HepG2 (cell line): ENCODE measurements around the gene PNKD. TPM values are rescaled to one million over a fixed set of nuclear protein-coding genes. Genes with fewer than 3 reads are reported as not detected.
A peak's percentile ranks its signal among the peaks of the same experiment; 100 is the strongest.

Experiments
- DMAP1 ChIP-seq: IDR thresholded peaks from 2 replicates; pipeline ENCODE4 v1.6.1; 2016
- HDAC1 ChIP-seq: sonication (generic); formaldehyde crosslinking; IDR thresholded peaks from 2 replicates; pipeline ENCODE4 v1.5.1; 2020; ENCODE audit warnings: mild to moderate bottlenecking, missing genetic modification reagents
- MATR3 ChIP-seq: sonication (generic); formaldehyde crosslinking; IDR thresholded peaks from 2 replicates; pipeline ENCODE4 v1.4.0; 2020; ENCODE audit warnings: missing genetic modification reagents
- NFYB ChIP-seq: sonication (generic); formaldehyde crosslinking; IDR thresholded peaks from 2 replicates; pipeline ENCODE4 v1.4.0; 2020; ENCODE audit warnings: missing genetic modification reagents
- RCOR2 ChIP-seq: IDR thresholded peaks from 2 replicates; pipeline ENCODE4 v1.6.1; 2016; ENCODE audit warnings: missing biosample characterization, missing genetic modification reagents
- ZNF329 ChIP-seq: sonication (generic); formaldehyde crosslinking; IDR thresholded peaks from 2 replicates; pipeline ENCODE4 v1.9.0; 2021; ENCODE audit warnings: low read depth, mild to moderate bottlenecking, missing genetic modification reagents
- ZNF333 ChIP-seq: sonication (generic); formaldehyde crosslinking; IDR thresholded peaks from 2 replicates; pipeline ENCODE4 v1.4.0; 2020; ENCODE audit warnings: mild to moderate bottlenecking, missing genetic modification reagents, borderline replicate concordance
- polyA plus RNA-seq, 8 experiments: library from polyadenylated mRNA; depleted of rRNA in 3 of 8; stranded (reverse) in 7 of 8; unstranded in 1 of 8; fragments of >200 nt; fragmentation: Illumina TruSeq in 4 of 8; extraction: Trizol in 4 of 8; gene quantifications; 2 replicates each; pipeline versions ENCODE4 v1.2.1 to v1.2.3, GENCODE V29; 2011 to 2016; ENCODE audit warnings: low read depth in 4 of 8, missing spikeins in 1 of 8, mixed read lengths in 1 of 8; ENCODE audit not compliant: insufficient read depth in 1 of 8
- total RNA-seq, 5 experiments: library from RNA; depleted of rRNA; stranded (reverse); fragments of >200 nt; fragmentation: Illumina TruSeq; extraction: Trizol; gene quantifications; 2 replicates each; pipeline ENCODE4 v1.2.3, GENCODE V29; 2016; ENCODE audit warnings: low read depth in 1 of 5
- TF ChIP-seq, protein P1 (sequence below): fragments of 450-650 bp; IDR thresholded peaks from 2 replicates; pipeline ENCODE4 v1.6.1; 2017; ENCODE audit warnings: mild to moderate bottlenecking
- TF ChIP-seq, protein P2 (sequence below): sonication (generic); formaldehyde crosslinking; IDR thresholded peaks from 2 replicates; pipeline ENCODE4 v1.9.0; 2021; ENCODE audit warnings: missing genetic modification reagents, borderline replicate concordance
- TF ChIP-seq, protein P3 (sequence below): conservative IDR thresholded peaks from 2 replicates; pipeline ENCODE4 v1.6.1; 2018; ENCODE audit warnings: missing genetic modification reagents
- TF ChIP-seq, protein P4 (sequence below): sonication (generic); formaldehyde crosslinking; IDR thresholded peaks from 2 replicates; pipeline ENCODE4 v1.9.0; 2022; ENCODE audit warnings: low read depth, missing genetic modification reagents
- TF ChIP-seq, protein P5 (sequence below): sonication (generic); formaldehyde crosslinking; IDR thresholded peaks from 2 replicates; pipeline ENCODE4 v1.5.0; 2020; ENCODE audit warnings: missing genetic modification reagents
- TF ChIP-seq, protein P6 (sequence below): sonication (generic); formaldehyde crosslinking; IDR thresholded peaks from 2 replicates; pipeline ENCODE4 v1.5.1; 2020; ENCODE audit warnings: mild to moderate bottlenecking, moderate library complexity, missing genetic modification reagents
- TF ChIP-seq, protein P7 (sequence below): sonication (generic); formaldehyde crosslinking; IDR thresholded peaks from 2 replicates; pipeline ENCODE4 v1.8.0; 2022; ENCODE audit warnings: mild to moderate bottlenecking, missing genetic modification reagents, moderate library complexity

PNKD gene
- total and polyA plus RNA-seq, 2 of the 13 experiments (the other 11 are each of a cell fraction or from before 2014, with no cell fraction given): 55.9 to 80.4 TPM

DNA sequence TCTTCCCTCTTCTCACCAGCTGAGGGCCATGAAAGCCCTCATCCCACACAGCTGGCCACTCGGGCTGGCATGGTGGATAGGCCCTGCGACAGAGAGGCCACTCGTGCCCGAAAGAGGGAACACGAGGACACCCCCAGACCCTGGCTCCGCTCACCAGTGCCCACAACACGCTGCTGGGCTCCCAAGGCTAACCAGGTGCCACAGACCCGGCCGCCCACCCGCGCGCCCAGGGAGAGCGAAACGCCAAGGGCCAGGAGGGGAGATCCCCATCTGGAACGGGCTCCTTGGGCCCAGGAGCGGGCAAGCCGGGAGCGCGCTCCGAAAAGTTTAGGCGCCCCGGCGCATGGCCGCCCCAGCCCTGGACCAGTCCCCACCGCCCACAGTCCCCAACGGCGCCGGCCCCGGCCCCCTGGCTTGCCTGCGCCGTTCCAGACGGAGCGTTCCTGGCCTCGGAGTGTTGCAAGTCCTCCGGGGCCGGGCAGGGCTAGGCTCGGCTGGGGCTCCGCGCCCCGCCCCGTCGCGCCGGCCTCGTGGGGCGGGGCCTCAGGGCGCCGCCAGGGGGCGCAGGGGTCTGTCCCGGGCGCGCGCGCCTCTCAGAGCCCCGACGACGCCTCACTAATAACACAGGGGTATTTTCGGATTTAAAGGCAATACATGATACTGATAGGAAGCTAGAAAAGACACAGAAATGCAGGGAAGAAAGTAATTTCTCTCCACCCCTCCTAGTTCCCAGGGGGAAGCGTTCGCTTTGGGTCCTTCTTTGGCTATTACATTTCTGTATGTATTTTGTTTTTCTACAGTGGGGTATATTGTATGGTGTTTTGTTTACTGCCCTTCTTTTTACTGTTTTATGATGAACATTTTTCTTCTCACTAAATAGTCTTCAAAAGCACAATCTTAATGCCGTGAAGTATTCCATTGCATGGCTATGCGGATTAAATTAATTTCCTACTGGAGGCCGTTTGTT, 22.0 kb downstream of the PNKD start, which contains the start of gene TMBIM1 (continued):
- TF ChIP-seq, protein P1, sequence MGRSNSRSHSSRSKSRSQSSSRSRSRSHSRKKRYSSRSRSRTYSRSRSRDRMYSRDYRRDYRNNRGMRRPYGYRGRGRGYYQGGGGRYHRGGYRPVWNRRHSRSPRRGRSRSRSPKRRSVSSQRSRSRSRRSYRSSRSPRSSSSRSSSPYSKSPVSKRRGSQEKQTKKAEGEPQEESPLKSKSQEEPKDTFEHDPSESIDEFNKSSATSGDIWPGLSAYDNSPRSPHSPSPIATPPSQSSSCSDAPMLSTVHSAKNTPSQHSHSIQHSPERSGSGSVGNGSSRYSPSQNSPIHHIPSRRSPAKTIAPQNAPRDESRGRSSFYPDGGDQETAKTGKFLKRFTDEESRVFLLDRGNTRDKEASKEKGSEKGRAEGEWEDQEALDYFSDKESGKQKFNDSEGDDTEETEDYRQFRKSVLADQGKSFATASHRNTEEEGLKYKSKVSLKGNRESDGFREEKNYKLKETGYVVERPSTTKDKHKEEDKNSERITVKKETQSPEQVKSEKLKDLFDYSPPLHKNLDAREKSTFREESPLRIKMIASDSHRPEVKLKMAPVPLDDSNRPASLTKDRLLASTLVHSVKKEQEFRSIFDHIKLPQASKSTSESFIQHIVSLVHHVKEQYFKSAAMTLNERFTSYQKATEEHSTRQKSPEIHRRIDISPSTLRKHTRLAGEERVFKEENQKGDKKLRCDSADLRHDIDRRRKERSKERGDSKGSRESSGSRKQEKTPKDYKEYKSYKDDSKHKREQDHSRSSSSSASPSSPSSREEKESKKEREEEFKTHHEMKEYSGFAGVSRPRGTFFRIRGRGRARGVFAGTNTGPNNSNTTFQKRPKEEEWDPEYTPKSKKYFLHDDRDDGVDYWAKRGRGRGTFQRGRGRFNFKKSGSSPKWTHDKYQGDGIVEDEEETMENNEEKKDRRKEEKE: no peak
- no peak for TF ChIP-seq RCOR2
- TF ChIP-seq, protein P2, sequence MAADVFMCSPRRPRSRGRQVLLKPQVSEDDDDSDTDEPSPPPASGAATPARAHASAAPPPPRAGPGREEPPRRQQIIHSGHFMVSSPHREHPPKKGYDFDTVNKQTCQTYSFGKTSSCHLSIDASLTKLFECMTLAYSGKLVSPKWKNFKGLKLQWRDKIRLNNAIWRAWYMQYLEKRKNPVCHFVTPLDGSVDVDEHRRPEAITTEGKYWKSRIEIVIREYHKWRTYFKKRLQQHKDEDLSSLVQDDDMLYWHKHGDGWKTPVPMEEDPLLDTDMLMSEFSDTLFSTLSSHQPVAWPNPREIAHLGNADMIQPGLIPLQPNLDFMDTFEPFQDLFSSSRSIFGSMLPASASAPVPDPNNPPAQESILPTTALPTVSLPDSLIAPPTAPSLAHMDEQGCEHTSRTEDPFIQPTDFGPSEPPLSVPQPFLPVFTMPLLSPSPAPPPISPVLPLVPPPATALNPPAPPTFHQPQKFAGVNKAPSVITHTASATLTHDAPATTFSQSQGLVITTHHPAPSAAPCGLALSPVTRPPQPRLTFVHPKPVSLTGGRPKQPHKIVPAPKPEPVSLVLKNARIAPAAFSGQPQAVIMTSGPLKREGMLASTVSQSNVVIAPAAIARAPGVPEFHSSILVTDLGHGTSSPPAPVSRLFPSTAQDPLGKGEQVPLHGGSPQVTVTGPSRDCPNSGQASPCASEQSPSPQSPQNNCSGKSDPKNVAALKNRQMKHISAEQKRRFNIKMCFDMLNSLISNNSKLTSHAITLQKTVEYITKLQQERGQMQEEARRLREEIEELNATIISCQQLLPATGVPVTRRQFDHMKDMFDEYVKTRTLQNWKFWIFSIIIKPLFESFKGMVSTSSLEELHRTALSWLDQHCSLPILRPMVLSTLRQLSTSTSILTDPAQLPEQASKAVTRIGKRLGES (CRISPR knock-in tag): no peak
- peak; percentile 65 for TF ChIP-seq DMAP1 (CRISPR knock-in tag)
- TF ChIP-seq, protein P3, sequence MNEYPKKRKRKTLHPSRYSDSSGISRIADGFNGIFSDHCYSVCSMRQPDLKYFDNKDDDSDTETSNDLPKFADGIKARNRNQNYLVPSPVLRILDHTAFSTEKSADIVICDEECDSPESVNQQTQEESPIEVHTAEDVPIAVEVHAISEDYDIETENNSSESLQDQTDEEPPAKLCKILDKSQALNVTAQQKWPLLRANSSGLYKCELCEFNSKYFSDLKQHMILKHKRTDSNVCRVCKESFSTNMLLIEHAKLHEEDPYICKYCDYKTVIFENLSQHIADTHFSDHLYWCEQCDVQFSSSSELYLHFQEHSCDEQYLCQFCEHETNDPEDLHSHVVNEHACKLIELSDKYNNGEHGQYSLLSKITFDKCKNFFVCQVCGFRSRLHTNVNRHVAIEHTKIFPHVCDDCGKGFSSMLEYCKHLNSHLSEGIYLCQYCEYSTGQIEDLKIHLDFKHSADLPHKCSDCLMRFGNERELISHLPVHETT: no peak
- TF ChIP-seq, protein P4, sequence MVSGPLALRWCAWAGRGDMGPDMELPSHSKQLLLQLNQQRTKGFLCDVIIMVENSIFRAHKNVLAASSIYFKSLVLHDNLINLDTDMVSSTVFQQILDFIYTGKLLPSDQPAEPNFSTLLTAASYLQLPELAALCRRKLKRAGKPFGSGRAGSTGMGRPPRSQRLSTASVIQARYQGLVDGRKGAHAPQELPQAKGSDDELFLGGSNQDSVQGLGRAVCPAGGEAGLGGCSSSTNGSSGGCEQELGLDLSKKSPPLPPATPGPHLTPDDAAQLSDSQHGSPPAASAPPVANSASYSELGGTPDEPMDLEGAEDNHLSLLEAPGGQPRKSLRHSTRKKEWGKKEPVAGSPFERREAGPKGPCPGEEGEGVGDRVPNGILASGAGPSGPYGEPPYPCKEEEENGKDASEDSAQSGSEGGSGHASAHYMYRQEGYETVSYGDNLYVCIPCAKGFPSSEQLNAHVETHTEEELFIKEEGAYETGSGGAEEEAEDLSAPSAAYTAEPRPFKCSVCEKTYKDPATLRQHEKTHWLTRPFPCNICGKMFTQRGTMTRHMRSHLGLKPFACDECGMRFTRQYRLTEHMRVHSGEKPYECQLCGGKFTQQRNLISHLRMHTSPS (CRISPR knock-in tag): 0 out of 2 replicates have a peak, but pooled peaks have one; percentile 41
- TF ChIP-seq, protein P5, sequence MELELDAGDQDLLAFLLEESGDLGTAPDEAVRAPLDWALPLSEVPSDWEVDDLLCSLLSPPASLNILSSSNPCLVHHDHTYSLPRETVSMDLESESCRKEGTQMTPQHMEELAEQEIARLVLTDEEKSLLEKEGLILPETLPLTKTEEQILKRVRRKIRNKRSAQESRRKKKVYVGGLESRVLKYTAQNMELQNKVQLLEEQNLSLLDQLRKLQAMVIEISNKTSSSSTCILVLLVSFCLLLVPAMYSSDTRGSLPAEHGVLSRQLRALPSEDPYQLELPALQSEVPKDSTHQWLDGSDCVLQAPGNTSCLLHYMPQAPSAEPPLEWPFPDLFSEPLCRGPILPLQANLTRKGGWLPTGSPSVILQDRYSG (CRISPR knock-in tag): 0 out of 2 replicates have a peak, but pooled peaks have one; percentile 37
- 0 out of 2 replicates have a peak, but pooled peaks have one; percentile 54 for TF ChIP-seq HDAC1
- 0 out of 2 replicates have a peak, but pooled peaks have one; percentile 46 for TF ChIP-seq ZNF329
- no peak for TF ChIP-seq NFYB (CRISPR knock-in tag)
- TF ChIP-seq MATR3: no peak
- TF ChIP-seq, protein P6, sequence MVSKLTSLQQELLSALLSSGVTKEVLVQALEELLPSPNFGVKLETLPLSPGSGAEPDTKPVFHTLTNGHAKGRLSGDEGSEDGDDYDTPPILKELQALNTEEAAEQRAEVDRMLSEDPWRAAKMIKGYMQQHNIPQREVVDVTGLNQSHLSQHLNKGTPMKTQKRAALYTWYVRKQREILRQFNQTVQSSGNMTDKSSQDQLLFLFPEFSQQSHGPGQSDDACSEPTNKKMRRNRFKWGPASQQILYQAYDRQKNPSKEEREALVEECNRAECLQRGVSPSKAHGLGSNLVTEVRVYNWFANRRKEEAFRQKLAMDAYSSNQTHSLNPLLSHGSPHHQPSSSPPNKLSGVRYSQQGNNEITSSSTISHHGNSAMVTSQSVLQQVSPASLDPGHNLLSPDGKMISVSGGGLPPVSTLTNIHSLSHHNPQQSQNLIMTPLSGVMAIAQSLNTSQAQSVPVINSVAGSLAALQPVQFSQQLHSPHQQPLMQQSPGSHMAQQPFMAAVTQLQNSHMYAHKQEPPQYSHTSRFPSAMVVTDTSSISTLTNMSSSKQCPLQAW (CRISPR knock-in tag): peak; percentile 82
- TF ChIP-seq, protein P7, sequence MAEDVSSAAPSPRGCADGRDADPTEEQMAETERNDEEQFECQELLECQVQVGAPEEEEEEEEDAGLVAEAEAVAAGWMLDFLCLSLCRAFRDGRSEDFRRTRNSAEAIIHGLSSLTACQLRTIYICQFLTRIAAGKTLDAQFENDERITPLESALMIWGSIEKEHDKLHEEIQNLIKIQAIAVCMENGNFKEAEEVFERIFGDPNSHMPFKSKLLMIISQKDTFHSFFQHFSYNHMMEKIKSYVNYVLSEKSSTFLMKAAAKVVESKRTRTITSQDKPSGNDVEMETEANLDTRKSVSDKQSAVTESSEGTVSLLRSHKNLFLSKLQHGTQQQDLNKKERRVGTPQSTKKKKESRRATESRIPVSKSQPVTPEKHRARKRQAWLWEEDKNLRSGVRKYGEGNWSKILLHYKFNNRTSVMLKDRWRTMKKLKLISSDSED (CRISPR knock-in tag): no peak
- TF ChIP-seq ZNF333 (CRISPR knock-in tag): peak; percentile 74; the same call in 1 of the 2 replicates
